Measurements from ENCODE around the gene MIA2.

The MIA2 gene

GRCh38 chr14:39370415-39370814 lies 136.7 kb downstream of the MIA2 start:
- no peak for DNase-seq (ENCODE audit: low read depth)
- no peak overlapping the region for H3K4me3 ChIP-seq (ENCODE audit: control insufficient read depth, low read depth, low read length)
- no peak for TF ChIP-seq CTCF (conservative IDR thresholded peaks at IDR 0.05; ENCODE audit: control insufficient read depth, insufficient read depth, low read depth, low read length)

GRCh38 chr14:39372656-39373055 lies 138.9 kb downstream of the MIA2 start:
- TF ChIP-seq CTCF (conservative IDR thresholded peaks at IDR 0.05; ENCODE audit: control insufficient read depth, insufficient read depth, low read depth, low read length) = no peak
- DNase-seq (ENCODE audit: low read depth) = peak; percentile 72
- H3K4me3 ChIP-seq (ENCODE audit: control insufficient read depth, low read depth, low read length) = no peak overlapping the region

- no peak for TF ChIP-seq CTCF (conservative IDR thresholded peaks at IDR 0.05; ENCODE audit: control insufficient read depth, insufficient read depth, low read depth, low read length)
- H3K4me3 ChIP-seq (ENCODE audit: control insufficient read depth, low read depth, low read length) = no peak overlapping the region
- DNase-seq (ENCODE audit: low read depth) = peak; percentile 83
These were observed 141.1 kb downstream of the MIA2 start for GRCh38 chr14:39374851-39375250.

- H3K4me3 ChIP-seq (ENCODE audit: control insufficient read depth, low read depth, low read length) = no peak overlapping the region
- DNase-seq (ENCODE audit: low read depth) = peak; percentile 57
- no peak for TF ChIP-seq CTCF (conservative IDR thresholded peaks at IDR 0.05; ENCODE audit: control insufficient read depth, insufficient read depth, low read depth, low read length)
These were observed 143.1 kb downstream of the MIA2 start for GRCh38 chr14:39376667-39377403.

- TF ChIP-seq CTCF (conservative IDR thresholded peaks at IDR 0.05; ENCODE audit: control insufficient read depth, insufficient read depth, low read depth, low read length) = no peak
- no peak for DNase-seq (ENCODE audit: low read depth)
- no peak overlapping the region for H3K4me3 ChIP-seq (ENCODE audit: control insufficient read depth, low read depth, low read length)
These were observed 147.7 kb downstream of the MIA2 start for GRCh38 chr14:39381366-39381765.

GRCh38 chr14:39382463-39382862 lies 148.7 kb downstream of the MIA2 start:
- DNase-seq (ENCODE audit: low read depth) = no peak
- H3K4me3 ChIP-seq (ENCODE audit: control insufficient read depth, low read depth, low read length) = no peak overlapping the region
- TF ChIP-seq CTCF (conservative IDR thresholded peaks at IDR 0.05; ENCODE audit: control insufficient read depth, insufficient read depth, low read depth, low read length) = no peak

Measured in fibroblast of mammary gland (primary cell).